MCF 10A (cell line): Measurements from ENCODE around the gene XYLT1. TPM values are rescaled to one million over a fixed set of nuclear protein-coding genes. Genes with fewer than 3 reads are reported as not detected.

ENCODE experiments used
- BruUV-seq: library from RNA; stranded (reverse); fragments of 400-500 nt; replicated peaks from 2 replicates; lab custom pipeline; 2021; lab: Mats Ljungman, UMichigan
- CTCF ChIA-PET: fragments of 300-600 bp; sonication (Branson Sonifier 250); formaldehyde crosslinking; extraction: SDS; loops from one replicate; lab custom pipeline; 2021; ENCODE audit warnings: antibody characterized with exemption, inconsistent platforms; lab: Yijun Ruan, JAX
- POLR2A ChIA-PET: fragments of 300-600, 350-650 bp; sonication (Branson Sonifier 250); formaldehyde crosslinking; extraction: SDS; loops from one replicate; lab custom pipeline; 2020; ENCODE audit warnings: antibody characterized with exemption, inconsistent platforms; lab: Yijun Ruan, JAX
- DNase-seq: peaks from one replicate; pipeline ENCODE4 v3.0.0-alpha.2; 2018; ENCODE audit not compliant: unreplicated experiment
- H3K27ac Mint-ChIP-seq: one replicate; pipeline ENCODE4 v1.8.0; 2022; ENCODE audit warnings: mild to moderate bottlenecking, low read depth, mixed read lengths; ENCODE audit not compliant: unreplicated experiment
- H3K27me3 Mint-ChIP-seq: one replicate; pipeline ENCODE4 v1.8.0; 2022; ENCODE audit warnings: mixed read lengths; ENCODE audit not compliant: insufficient read depth, unreplicated experiment
- H3K36me3 Mint-ChIP-seq: one replicate; pipeline ENCODE4 v1.8.0; 2022; ENCODE audit warnings: mild to moderate bottlenecking, moderate library complexity, mixed read lengths; ENCODE audit not compliant: insufficient read depth, unreplicated experiment
- H3K4me1 Mint-ChIP-seq: one replicate; pipeline ENCODE4 v1.8.0; 2022; ENCODE audit warnings: mixed read lengths; ENCODE audit not compliant: insufficient read depth, unreplicated experiment
- H3K4me3 Mint-ChIP-seq: one replicate; pipeline ENCODE4 v1.8.0; 2022; ENCODE audit warnings: mild to moderate bottlenecking, moderate library complexity, mixed read lengths; ENCODE audit not compliant: unreplicated experiment
- H3K9me3 Mint-ChIP-seq: one replicate; pipeline ENCODE4 v1.8.0; 2022; ENCODE audit warnings: mixed read lengths; ENCODE audit not compliant: unreplicated experiment
- intact Hi-C: fragments of 100-400 bp; cut with micrococcal nuclease; formaldehyde crosslinking; loops from 2 replicates; pipeline ENCODE4 v1.14.1; 2022
- total RNA-seq: library from RNA; stranded (reverse); gene quantifications from 2 replicates; pipeline ENCODE4 v1.2.3, GENCODE V29; 2022
- TF ChIP-seq, protein P1 (sequence below): fragments of 200-600 bp; IDR thresholded peaks from one replicate; pipeline ENCODE4 v1.8.0; 2022; ENCODE audit warnings: antibody characterized with exemption, mild to moderate bottlenecking; ENCODE audit not compliant: unreplicated experiment

XYLT1 gene
- total RNA-seq, 1 experiment from 2014 or later, result not detected

DNA sequence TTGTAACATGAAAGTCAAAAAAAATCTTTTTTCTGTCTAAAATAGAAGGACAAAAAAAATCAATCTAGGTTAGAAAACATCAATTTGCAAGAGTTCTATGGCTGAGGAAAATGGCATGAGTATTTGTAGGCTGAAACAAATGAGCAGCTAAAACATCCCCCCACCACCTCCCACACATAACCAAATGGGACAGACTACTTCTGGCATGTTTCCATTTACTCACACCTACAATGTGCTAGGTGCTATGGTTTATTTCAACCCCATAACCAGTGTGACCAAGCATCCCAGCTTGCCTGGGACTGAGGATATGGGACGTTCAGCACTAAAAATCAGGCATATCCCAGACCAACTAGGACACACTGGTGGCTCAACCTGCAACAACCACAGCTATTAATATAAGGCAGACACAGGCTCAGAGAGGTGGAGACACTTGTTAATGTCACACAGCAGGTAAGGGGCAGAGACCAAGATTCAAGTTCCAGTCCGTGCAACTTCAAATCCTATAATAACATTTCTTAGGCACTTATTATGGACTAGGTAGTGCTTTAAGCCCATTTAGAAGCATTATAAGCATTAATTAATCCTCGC lies 96.0 kb downstream of the XYLT1 start:
- no peaks in the 10 kb centered on the region for H3K27me3 Mint-ChIP-seq
- H3K4me1 Mint-ChIP-seq, result no peaks in the 10 kb centered on the region
- no TSS peak for BruUV-seq
- TF ChIP-seq, protein P1, sequence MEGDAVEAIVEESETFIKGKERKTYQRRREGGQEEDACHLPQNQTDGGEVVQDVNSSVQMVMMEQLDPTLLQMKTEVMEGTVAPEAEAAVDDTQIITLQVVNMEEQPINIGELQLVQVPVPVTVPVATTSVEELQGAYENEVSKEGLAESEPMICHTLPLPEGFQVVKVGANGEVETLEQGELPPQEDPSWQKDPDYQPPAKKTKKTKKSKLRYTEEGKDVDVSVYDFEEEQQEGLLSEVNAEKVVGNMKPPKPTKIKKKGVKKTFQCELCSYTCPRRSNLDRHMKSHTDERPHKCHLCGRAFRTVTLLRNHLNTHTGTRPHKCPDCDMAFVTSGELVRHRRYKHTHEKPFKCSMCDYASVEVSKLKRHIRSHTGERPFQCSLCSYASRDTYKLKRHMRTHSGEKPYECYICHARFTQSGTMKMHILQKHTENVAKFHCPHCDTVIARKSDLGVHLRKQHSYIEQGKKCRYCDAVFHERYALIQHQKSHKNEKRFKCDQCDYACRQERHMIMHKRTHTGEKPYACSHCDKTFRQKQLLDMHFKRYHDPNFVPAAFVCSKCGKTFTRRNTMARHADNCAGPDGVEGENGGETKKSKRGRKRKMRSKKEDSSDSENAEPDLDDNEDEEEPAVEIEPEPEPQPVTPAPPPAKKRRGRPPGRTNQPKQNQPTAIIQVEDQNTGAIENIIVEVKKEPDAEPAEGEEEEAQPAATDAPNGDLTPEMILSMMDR, result no peak
- intact Hi-C loops, result no loop called here
- no peak overlapping the region for H3K27ac Mint-ChIP-seq
- peaks cover 12% of the 10 kb centered on the region for H3K9me3 Mint-ChIP-seq
- ChIA-PET CTCF (no interaction called here), POLR2A (no interaction called here)
- no peak overlapping the region for H3K4me3 Mint-ChIP-seq
- no peak for DNase-seq
- H3K36me3 Mint-ChIP-seq, result no peaks in the 10 kb centered on the region

GRCh38 chr16:17373533-17373932 lies 97.2 kb downstream of the XYLT1 start:
- Mint-ChIP-seq H3K27ac (no peak overlapping the region), H3K4me1 (no peaks in the 10 kb centered on the region), H3K36me3 (no peaks in the 10 kb centered on the region), H3K27me3 (no peaks in the 10 kb centered on the region), H3K9me3 (peaks cover 12% of the 10 kb centered on the region), H3K4me3 (no peak overlapping the region)
- intact Hi-C loops, result no loop called here
- no peak for DNase-seq
- ChIA-PET POLR2A (no interaction called here), CTCF (no interaction called here)
- no TSS peak for BruUV-seq
- TF ChIP-seq, protein P1, result no peak

DNA sequence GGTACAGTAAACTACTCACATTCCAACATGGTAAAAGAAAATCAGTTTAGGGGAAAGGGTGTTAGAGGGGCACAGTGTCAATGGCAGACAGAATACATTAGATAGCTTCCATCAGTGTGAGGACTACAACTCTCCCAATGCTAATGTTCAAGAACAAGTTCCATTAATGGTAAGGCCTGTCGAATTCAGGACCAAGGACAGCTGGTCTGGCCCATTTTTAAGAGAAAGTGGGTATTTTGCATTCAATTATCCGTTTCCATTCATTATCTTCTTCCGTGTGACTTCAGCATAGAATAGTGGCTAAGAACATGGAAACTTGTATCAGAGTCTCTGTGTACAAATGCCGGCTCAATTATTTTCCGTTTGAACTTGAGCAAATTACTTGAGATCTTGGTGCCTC lies 98.4 kb downstream of the XYLT1 start:
- TF ChIP-seq, protein P1, result no peak
- H3K27me3 Mint-ChIP-seq, result no peaks in the 10 kb centered on the region
- ChIA-PET CTCF (interaction anchor here (0.6 kb wide), 1 partner anchor 28 kb away, joined by 3 read pairs; no protein-coding TSS in a partner anchor), POLR2A (no interaction called here)
- peaks cover 7% of the 10 kb centered on the region for H3K9me3 Mint-ChIP-seq
- H3K4me1 Mint-ChIP-seq, result no peaks in the 10 kb centered on the region
- no peak for DNase-seq
- H3K36me3 Mint-ChIP-seq, result no peaks in the 10 kb centered on the region
- no TSS peak for BruUV-seq
- H3K4me3 Mint-ChIP-seq, result no peak overlapping the region
- intact Hi-C loops, result no loop called here
- no peak overlapping the region for H3K27ac Mint-ChIP-seq

GRCh38 chr16:17371299-17371698 lies 99.5 kb downstream of the XYLT1 start:
- peaks cover 7% of the 10 kb centered on the region for H3K9me3 Mint-ChIP-seq
- CTCF ChIA-PET, result no interaction called here
- H3K27ac Mint-ChIP-seq, result no peak overlapping the region
- intact Hi-C loops, result no loop called here
- no peak overlapping the region for H3K4me3 Mint-ChIP-seq
- POLR2A ChIA-PET, result interaction anchor here (0.6 kb wide), 1 partner anchor 86 kb away, joined by 3 read pairs; no protein-coding TSS in a partner anchor
- TF ChIP-seq, protein P1, result no peak
- no peak for DNase-seq
- no TSS peak for BruUV-seq
- H3K36me3 Mint-ChIP-seq, result no peaks in the 10 kb centered on the region
- H3K27me3 Mint-ChIP-seq, result no peaks in the 10 kb centered on the region
- no peaks in the 10 kb centered on the region for H3K4me1 Mint-ChIP-seq
